RPMI8226 (cell line): ENCODE results near the gene DNAL4.

Source experiments
- DNase-seq: peaks from one replicate; pipeline ENCODE4 v3.0.0-alpha.2; 2015

Gene DNAL4

DNA sequence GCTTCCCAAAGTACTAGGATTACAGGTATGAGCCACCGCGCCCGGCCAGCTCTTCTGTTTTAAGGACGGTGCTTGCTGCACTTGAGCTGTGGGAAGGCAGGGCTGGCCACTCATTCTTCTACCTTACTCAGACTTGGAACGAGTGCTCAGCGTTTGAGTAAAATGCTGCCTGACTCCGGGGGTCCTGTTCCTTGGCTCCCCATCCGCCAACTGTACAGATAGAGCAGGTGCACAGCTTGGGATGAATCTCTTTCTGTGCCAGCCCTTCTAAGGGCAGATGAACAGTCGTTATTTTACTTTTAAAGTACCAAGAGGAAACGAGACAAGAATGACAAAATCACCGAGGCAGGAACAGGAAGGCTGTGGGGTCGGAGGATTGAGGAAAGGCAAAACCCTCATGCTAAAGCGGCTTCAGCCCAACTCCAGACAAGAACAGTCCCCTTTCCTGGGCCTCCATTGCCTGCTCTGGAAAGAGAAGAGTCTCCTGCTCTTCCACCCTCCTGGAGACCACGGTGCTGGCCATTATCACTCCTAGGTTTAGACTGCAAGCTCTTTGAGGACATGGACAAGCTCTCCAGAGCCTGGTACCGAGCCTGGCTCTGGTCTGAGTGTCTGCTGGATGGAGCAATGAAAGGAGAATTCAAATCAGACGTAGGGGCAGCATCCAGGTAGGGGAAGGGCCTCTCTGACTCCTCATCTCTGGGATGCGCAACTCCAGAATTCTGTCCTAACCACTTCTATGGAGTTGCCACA lies 37.1 kb downstream of the DNAL4 start:
- no peak for DNase-seq

GRCh38 chr22:38755911-38756532 lies 37.9 kb downstream of the DNAL4 start, which contains the start of gene SUN2:
Gene SUN2 (minus strand): TSS chr22:38755998. CDS start chr22:38752628, 3,370 bp downstream.
- DNase-seq: peak; percentile 90

GRCh38 chr22:38755155-38755910 lies 38.6 kb downstream of the DNAL4 start:
- peak; percentile 73 for DNase-seq

- DNase-seq: peak; percentile 49
Measured at GRCh38 chr22:38754751-38755154, 39.2 kb downstream of the DNAL4 start.

DNA sequence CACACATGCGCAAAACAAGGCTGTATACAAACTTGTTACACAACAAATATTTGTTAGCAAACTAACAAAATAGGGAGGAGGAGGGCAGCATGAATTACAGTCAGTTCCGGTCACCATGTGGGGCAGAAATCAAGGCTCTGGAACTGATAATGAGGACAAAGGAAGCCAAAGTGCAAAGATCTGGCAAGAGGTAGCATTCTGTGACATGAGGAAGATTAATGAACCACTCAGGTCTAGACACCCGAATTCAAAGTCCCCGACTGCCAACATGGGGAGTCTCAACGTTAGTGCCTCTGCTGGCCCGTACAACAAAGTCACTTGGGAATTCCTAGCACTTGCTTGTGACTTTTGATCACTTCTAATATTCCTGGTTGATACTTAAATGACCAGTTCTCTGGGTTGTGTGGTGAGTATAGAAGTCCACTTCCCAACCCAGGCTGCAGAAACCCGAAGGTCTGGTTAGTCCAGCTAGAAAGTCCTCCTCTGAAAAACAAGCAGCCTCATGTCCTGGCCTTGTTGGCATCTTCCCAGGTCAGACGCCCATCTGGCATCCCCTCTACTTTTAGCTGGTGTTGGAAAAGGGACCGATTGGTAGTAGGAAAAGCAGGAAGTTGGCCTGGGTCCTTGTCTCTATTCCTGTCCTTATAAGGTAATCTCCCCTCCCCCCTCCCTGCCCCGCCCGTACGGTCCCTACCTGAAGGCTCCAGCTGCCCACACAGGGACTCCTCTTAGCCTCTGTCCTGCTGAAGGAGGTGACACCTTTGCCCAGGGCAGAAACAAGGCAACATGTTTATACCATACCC lies 39.8 kb downstream of the DNAL4 start:
- peak; percentile 61 for DNase-seq

DNA sequence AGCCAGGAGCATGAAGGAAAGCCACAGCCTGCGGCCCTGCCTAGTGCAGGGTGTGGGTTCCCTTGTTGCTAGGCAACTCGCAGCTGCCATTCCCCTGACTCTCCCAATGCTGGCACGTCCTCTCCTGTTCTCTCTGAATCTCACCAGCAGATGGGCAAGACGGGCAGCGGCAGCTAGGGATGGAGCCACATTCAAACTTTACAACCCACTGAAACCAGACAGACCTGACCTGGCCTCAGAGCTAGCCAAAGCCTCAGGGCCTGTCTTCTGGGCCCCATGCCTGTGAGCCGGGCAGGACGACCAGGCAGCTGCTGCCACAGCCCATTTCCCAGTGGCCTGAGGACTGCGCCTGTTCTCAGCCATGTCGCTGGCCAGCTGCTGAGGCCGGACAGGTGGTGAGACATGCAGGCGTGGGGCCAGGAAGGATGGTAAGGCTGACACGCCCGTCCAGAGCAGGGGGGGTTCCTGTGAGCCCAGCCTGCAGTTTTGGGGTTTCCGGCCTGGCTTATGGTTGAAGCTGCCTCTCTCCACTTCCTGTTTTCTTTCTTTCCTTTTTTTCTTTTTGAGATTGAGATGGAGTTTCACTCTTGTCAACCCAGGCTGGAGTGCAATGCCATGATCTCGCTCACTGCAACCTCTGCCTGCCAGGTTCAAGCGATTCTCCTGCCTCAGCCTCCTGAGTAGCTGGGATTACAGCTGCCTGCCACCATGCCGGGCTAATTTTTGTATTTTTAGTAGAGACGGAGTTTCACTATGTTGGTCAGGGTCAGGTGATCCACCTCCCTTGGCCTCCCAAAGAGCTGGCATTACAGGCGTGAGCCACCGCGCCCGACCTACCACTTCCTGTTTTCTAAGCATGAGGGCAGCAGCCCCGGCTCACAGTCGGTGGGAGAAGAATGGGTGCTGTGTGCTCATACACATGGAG lies 42.3 kb downstream of the DNAL4 start:
- peak; percentile 94 for DNase-seq

DNA sequence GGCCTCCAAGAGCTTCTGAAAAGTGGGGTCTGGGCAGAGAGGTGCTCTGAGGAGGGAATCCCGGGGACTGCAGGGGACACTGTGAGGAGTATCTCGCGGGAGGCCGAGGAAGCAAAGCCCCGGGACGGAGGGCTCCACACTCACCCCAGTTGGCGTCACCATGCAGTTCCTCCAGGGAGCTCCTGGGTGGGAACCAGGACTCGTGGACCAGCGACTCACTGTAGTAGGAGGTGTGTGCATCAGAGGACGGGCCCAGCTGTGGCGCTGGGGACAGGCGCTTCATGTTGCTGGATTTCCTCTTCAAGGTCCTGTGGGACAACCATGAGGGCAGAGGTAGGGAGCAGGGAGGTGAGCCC lies 42.9 kb downstream of the DNAL4 start:
- no peak for DNase-seq

DNA sequence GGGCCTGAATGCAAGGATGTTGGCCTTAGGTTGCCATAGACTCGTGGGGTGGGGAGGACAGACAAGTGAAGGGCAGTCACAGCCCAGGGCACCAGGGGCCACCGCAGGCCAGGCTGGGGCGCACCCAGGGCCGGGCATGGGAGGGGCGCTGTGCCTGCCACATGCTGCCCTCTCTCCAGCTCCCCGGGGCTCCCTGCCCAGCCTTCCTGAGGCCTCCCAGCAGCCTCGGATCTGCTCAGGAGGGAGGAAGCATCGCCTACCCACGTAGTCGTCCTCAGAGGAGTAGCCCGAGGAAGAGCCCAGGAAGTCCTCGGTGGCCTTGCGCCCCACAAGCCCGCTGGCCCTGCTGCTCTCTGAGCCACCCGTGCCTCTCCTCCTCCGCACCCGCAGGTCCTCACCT lies 43.3 kb downstream of the DNAL4 start:
- DNase-seq: no peak

- DNase-seq: no peak
Measured at GRCh38 chr22:38750104-38750503, 43.8 kb downstream of the DNAL4 start.

DNA sequence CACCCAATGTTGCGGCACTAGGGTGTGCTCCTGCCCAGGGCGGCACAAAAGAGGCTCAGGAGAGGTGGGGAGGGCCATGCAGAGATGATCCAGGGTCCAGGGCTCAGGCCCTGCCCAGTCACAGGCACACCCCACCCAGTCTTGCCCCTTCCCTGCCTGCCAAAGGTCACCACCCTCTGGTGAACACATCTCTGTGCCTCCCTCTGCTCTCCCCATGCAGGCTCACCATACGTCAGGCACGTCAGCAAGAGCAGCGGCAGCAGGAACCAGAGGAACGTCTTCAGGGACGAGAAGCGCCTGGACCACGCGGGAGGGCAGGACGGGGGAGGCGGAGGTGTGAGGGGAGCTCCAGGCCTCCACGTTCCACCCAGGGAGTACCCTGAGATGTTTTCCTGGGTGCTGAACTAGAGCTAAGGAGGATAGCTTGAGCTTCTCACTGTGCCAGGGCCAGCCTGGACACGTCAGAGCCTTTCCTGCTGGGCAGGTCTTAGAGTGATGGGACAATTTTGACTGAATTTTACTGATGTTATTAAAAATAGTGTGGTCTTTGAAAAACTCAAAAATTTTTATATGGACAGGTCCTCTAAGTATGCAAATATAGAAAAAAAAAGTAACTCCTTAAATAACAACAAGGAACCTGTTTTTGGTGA lies 45.3 kb downstream of the DNAL4 start:
- no peak for DNase-seq

- DNase-seq: no peak
Measured at GRCh38 chr22:38745676-38746460, 48.1 kb downstream of the DNAL4 start.

- DNase-seq: no peak
Measured at GRCh38 chr22:38744981-38745380, 49.0 kb downstream of the DNAL4 start.

- no peak for DNase-seq
Measured at GRCh38 chr22:38742176-38742942, 51.6 kb downstream of the DNAL4 start.

- DNase-seq: no peak
Measured at GRCh38 chr22:38741576-38741975, 52.4 kb downstream of the DNAL4 start.

DNA sequence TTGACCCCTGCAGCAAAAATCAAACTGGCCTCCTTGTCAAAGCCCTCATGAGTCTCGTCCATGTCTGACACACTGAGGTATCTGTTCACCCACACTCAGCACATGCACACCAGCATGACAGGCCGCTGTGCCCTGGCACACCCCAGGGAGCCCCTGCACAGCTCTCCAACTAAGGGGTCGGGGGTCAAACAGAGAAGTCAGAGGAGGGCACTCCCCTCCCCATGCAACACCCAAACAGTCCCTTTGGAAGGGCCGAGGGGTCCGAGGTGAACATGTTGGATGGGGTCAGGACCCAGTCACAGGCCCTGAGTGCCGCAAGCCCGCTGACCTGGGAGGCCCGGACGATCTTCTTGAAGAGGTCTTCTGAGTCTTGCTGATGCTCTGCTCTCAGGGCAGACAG lies 52.8 kb downstream of the DNAL4 start:
- no peak for DNase-seq

GRCh38 chr22:38740754-38741153 lies 53.2 kb downstream of the DNAL4 start:
- DNase-seq: no peak

GRCh38 chr22:38740116-38740723 lies 53.7 kb downstream of the DNAL4 start:
- no peak for DNase-seq

- DNase-seq: no peak
Measured at GRCh38 chr22:38739300-38740055, 54.5 kb downstream of the DNAL4 start.
